ENCODE data around the gene MYO5B.
"Not testable (repeated sequence)": the region's sequence is repeated elsewhere in the genome, so short reads cannot be mapped to it uniquely, and the experiment has no call there.

The MYO5B gene

DNA sequence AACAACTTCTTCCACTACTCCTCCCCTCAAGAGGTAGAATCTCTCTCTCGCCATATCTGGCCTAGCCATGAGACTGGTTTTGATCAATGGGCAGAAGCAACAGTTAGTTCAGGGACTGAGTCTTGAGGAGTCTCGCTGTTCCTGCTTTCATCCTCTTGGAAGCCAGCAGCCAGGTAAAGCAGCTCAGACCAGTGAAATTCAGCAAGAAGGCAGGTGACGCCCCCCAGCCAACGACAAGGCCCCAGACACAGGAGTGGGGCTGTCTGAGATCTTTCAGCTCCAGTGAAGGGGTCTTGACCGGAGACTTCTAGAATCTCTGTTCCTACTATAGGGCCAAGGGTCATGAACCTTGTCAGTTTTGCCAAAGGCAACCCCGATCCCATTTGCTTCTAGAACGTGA is 341.9 kb downstream of the MYO5B start:
- no peak for DNase-seq (ENCODE audit: low spot score)

DNA sequence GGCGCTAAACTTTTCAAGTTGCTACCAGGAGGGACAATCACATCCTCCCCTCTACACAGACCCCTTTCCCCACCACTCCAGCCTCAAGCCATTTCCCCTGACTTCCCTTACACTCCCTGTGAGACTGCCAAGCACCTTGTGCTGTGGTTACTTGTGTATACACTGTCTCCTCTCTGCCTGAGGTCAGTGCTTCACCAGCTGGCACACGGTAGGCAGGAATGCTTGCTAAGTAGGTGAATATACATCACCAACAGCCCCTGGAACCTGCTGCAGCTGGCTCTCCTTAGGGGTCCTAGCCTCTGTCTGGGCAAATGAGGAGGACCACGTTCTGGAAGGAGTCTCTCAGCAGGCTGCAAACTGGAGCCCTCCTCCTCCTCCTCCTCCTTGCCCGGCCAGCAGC is 343.3 kb downstream of the MYO5B start:
- no peak for DNase-seq (ENCODE audit: low spot score)

DNA sequence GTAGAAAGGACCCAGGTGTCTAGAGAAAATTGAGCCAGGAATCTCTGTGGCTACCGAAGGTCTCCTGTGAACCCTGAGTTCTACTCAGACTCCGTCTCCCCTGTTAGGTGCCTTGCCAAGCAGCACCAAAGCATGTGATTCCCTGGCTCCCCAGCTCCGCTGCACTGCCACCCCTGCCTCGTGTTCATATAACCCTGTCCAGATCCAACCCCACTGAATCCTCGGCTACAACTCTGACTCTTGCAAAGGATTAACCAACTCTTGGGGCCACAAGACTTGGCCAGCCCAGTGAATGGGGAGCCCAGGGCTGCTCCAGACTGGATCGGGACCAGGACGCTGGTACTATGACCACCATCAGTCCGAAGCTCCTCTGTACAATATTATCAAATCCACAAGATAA is 344.3 kb downstream of the MYO5B start:
- no peak for DNase-seq (ENCODE audit: low spot score)

DNA sequence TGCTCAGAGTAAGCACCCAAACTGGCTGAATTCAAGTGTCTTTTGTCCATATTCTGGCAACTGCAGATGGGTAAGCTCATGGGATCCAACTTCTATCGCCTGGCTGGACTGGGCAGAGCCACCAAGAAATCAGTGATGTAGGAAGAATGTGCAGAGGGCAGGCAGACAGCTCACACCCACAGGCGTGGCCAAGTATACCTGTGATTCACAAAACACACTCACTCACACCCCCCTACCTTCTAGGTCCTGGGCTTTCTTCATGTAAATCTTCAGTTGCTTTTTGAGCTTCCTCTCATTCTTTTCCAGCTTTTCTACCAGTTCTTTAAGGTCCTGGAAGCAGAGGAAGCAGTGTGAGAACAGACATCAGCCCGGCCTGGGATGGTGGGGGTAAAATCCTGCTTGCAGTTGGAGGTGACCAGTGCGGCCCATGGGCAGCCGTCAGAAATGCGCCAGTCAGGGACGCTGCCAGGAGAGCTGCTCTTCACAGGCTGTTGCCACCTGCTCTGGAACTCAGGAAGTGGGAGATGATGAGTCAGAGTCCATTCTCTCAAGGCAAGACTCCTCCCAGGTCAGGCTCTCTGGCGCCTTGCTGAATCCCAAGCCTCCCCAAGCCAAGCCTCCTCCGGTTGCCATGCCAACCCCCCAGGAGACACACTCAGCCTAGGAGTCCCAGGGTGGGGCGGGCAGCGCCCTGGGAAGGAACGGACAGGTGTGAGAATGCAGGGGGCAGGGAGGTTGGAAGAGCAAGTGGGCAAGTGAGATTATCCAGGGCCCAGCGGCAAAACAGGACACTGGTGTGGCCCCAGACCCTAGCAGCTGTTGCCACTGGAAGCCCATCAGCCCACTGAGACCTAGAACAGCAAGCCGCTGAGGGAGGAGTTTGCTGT is 345.4 kb downstream of the MYO5B start:
- no peak for DNase-seq (ENCODE audit: low spot score)

DNA sequence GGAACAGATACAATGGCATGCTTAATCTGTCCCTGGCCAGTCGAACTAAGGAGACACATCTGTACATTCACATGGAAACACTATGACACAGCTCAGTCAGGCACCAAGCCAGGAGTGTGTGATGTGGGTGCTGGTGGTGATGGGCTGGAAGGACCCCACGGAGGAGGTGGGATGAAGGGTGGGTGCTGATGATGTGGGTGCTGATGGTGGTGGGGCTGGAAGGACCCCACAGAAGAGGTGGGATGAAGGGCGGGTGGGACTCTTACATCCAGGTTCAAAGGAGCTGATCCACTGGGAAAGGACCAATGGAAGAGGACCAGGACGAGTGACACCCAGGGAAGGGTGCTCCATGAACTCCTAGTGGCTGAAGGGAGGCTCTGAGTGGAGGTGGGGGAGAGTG is 346.8 kb downstream of the MYO5B start:
- no peak for DNase-seq (ENCODE audit: low spot score)

DNA sequence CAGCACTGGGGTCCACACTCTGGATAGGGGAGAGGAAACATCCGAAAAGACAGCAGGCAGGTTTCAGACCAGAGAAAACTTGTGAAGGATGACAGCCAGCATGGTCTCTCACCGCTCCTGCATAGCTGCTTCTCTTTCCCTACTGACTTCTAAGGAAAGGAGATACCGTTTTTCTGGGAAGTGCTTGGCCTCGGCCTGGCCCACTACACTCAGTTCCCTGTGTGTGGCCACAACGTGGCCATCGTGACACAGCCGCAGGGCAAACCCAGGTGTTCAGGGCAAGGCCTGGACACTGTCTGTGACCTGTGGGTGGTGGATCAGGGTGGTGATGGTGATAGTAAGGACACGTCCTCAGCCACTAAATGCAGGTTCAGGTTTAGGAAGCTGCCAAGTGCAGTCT is 347.4 kb downstream of the MYO5B start:
- DNase-seq (ENCODE audit: low spot score), result no peak

DNA sequence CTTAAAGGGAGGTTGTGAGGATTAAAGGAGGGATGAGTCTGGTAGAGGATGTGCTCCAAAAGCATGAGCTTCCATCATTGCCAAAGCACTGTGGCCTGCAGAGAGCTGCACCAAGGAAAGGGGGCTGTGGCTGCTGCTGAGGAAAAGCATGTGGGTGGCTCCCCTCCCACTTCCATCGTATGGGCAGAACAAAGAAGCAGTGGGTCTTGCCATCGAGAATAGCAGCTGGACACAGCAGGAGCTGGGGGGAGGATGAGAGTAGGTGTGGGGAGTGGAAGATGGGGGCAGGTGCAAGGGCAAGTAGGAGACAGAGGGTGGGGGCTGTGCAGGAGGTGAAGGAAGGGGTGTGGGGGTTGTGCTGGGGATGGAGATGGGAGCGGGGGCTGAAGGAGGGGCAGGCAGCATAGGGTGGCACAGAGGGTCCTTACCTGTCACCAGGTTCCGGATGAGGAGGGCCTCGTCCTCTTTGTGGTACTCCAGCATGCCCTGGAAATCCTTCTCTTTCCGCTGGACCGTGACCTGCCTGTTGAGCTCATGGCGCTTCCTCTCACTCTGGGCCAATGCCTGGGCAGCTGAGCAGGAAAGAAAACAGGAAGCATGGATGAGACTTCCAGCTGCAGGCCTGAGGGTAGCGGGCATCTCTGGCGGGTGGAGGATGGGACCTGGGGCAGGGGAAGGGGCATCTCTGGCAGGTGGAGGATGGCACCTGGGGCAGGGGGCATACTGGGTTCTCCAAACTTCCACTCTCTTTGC is 348.1 kb downstream of the MYO5B start:
- no peak for DNase-seq (ENCODE audit: low spot score)

DNA sequence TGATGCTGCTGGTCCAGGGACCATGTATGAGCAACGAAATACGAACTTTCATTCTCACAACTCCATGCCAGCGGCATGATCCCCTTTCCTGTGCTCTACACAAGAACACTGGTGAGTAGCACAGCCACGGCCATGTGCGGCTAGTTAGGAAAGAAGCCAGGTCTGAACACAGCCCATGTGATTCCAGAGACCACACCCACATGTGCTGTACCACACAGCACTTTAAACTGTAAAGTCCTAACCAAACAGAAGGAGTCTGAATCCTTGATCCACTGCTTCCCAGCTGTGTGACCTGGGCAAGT is 348.6 kb downstream of the MYO5B start:
- DNase-seq (ENCODE audit: low spot score), result no peak

DNA sequence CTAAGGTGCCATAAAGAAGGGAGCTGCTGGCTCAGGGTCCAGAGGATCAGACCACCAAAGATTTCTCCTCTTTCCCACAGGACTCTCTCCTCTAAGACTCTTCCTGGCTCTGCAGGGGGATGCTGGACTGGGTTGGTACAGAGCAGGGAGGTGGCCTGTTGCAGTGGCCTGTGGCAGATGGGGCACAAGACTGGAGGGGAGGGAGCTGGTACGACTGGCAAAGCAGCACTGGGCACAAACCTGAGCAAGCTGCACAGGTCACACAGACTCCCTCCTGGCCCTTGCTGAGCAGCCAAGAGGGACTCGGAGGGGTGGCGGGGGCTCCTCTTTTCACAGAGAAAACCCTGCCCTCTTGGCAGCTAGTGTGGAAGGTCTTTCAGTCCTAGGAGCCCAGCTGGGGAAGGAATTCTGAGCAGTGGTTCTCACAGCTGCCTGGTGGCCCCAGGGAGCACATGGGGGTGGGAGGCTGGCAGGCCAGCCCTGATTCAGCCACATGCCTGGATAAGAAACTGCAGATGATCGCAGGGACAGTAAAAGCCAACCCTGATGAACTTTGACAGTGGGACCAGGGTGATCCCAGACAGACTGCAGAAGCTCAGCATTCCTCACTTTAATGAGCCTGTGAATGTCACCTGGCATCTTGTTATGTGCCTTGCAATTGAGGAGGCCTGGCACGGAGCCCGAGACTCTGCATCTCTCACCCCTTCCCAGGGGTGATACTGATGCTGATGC is 349.2 kb downstream of the MYO5B start:
- DNase-seq (ENCODE audit: low spot score), result no peak

DNA sequence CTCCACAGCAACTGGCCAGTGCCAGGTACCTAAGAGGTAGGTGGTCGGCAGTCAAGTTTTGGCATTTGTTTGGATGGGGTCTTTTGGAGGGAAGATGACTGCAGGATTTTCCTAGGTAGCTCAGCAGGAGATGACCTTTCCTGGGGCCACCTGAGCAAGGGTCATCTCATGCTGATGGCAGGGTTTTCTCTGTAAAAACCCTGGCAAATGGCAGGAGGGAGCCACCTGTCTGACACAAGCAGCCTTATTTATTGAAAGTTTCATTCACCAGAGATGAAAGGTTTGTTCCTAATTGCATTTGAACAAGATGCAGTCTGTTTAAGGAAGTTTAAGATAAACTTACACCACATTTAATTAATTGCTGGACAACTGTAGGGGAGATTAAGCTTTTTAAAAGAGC is 350.0 kb downstream of the MYO5B start:
- DNase-seq (ENCODE audit: low spot score), result no peak

DNA sequence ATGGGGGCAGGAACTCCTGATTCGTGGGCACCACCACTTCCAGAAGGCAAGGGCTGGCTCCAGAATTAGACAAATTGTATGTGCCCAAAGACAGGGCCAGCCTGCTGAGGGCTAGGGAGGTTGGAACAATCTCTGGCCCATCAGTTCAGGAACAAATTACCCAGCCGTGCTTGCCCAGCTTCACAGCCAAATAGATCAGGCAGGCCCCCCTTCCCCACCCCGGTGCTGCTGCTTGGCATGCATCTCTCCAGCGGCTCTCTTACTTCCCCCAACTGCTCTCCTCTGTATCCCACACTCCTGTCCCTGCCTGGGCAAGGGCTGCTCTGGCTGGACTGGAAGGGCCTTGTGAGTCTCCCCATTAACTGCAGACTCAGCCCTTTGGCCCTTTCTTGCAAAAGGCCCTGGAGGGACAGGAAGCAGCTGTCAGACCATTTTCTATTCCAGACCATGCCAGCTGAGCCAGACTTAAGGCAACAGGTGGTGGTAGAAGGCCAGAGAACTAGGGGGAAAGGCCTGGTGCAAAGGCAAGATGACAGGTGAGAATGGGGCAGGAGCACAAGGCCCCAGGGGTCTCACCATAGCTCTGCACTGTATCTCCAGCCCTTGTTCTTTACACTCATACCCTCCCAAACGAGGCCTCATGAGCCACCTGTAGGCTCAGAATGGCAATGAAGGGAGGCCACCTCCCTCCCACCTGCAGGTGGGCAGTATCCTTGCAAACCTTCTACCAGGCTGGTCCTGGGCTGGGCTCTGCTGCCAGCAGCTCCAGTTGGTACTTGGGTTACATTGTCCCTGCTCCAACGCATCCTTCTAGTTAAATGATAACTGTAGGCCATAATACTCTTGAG is 350.9 kb downstream of the MYO5B start:
- DNase-seq (ENCODE audit: low spot score), result no peak

DNA sequence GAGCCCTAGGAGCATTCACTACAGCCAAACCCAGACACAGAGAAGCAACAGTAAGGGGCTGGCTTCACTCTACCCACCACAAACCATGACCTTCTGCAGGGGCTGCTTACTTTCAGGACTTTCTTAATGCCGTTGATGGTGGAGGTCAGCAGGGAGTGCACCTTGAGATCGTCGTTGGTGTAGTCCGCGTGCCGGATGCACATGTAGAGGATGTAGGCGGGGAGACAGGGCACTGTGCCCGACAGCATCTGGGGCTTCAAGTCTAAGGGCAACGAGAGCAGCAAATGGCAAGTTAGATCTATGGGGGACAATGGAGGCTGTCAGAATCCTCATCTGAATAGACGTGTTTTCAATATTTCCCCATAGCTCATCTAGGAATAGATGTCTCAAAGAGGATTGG is 351.8 kb downstream of the MYO5B start:
- no peak for DNase-seq (ENCODE audit: low spot score)

DNA sequence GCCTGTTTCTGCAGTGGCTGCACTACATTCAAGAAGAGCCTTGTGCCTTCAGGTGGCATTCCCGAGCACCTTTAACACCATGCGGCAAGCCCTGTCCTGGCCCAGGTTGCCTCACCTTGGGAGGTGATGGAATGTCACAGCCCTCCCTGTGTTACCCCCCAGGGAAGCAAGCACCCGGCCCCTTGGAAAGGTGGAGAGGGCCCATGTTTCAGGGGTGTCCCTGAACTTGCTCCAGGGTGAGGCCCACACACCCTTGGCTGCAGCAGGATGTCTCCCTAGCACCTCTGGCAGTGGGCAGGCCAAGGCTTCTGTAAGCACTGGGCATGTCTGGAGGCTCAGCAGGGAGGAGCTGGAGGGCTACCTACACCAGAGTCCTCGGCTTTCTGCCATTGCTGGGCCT is 352.3 kb downstream of the MYO5B start:
- no peak for DNase-seq (ENCODE audit: low spot score)

DNA sequence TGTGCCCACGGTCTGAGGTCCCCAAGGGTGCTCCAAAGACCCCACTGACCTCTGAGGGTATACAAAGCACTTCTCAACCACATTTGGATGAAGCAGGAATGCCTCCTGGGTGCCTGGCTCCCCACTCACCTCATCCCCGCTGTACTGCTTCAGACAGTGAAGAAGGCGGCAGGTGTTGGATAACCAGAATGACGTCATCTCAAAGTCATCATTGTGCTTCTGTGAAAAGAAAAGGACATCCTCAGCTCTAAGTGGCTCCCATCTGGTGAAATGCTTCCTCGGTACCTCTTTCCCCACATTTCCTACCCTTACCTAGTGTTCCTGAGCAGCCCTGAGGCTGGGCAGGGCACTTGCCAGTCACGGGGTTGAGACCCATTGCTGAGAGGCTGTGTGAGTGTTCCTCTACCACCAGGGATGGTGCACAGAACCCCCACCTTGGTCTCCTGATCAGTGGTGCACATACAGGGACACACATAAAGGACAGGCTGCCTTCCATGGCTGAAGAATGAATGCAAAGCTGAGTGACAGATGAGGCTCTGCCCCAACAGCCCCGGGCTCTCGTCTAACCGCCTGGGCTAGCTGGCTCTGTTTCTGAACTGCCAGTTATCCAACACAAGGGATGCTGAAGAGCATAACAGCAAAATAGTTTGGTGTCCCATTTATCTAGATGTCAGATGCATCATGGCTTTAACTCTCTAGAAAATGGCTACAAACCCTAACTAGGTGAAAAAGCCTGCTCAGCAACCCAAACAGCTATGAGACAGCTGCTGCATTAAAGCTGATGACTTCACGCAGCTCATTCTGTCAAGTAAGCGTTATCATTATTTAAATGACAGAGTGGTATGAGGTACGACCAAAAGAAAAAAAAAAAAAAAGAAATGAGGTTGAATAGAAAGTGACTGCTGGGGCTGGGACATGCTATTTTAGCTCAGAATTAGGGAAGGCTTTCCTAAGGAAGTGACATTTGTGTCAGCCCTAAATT is 353.4 kb downstream of the MYO5B start:
- DNase-seq (ENCODE audit: low spot score), result no peak

DNA sequence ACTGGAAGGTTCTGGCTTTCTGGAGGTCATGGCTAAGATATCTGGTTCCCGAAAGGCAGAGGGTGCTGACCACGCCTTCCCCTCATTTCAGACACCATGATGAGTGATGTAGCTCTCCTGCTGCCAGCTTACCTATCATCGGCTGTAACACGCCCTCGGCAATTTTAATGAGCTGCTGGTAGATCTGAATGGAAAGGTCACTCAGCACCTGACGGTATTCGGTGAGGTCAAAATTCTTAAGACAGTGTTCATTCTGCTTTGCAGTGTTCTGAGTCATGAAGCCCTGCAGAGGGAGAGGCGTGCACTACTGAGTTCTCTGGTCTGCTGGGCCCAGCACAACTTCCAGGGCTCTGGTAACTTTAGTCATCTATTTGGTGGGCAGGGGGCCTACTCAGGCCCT is 355.9 kb downstream of the MYO5B start:
- no peak for DNase-seq (ENCODE audit: low spot score)

DNA sequence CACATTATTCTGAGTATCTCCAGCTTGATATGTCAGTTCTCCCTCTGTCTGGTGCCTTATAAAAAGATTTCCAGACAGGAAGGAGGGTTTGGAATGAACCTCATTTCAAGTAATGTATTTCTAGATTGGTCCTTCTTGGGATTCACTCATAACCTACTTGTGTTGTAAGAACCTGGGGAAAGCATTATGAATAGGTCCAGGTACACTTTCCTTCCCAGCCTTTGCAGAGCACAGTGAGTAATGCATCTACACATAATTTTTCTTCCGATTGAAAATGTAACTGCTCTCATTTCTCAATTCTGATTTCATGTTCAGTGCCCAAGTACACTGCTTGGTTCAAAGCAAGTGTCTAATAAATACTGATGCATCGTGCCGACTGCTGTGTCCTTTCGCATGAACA is 356.6 kb downstream of the MYO5B start:
- DNase-seq (ENCODE audit: low spot score), result no peak

DNA sequence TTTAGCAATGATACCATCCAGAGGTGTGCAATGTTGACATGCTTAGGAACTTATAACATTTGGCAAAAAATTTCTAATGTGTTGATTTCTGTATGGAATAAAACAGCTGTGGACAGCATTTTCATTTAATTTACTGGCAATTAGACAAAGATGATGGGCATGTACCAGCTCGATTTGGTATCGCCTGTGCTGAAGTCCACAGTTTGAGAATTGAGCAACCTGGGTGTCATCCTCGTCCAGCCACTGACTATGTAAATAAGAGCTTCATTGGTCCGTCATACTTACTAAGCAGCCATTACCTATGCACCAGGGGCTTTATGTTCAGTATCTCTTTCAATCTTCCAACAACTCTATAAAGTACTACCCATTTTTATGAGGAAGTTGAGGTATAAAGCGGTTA is 357.1 kb downstream of the MYO5B start:
- no peak for DNase-seq (ENCODE audit: low spot score)

DNA sequence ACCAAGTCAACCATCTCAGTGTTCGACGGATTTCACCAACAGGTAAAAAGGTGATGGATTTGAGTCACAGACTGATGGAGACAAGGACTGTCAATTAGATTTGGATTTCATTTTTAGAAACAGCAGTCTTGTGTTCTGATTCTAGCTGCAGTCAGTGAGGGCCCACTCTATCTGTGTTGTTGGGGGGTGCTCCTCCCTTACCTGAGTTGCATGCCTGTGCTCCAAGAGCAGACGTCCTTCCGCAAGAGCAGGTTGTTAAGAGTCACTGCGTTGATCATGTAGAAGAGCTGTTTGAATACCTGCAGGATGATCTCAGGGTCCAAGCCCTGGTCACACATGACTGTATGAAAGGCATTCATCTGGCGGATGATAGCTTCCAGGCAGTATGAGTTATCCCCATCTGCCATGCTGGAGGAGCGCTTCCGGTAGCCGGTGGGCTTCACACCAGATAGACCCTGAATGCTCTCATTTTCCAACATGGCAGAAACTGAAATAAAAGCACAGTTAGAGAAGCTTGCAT is 357.6 kb downstream of the MYO5B start:
- DNase-seq (ENCODE audit: low spot score), result not testable (repeated sequence)

DNA sequence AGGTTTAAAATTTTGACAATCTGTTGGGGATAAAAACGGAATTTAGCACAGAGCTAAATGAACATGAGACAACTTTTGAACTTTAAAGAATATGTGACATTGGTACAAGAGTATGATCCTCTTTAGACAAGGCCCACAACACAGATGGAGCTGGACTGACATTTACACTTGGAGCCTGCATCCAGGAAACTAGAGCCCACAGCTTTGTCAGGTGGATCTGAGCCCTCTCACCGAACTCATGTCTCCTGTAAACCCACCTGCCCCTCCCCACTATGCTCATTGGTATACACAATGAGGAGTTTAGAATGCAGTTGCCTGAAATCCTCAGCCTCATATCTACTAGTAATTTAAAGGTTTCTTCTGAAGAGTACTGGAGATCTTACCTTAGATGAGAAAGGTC is 359.5 kb downstream of the MYO5B start:
- DNase-seq (ENCODE audit: low spot score), result no peak

DNA sequence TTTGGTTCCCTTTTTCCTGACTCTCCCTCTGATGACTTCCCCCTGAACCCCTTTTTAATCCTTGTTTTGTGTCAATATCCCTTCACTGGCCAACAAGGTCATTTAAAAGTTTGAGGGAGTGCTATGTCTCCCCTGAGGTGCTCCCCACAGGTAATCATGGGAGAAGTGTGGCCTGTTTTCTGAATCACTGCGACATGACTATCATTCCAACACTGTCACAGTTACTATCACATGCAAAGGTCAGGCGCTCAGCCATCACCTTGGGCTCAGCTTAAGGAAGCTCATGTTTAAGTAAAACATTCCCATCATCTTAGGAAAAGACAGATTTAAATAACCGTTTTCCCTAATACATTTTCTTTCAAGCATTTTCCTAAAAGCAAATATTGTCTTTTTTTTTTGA is 360.7 kb downstream of the MYO5B start:
- DNase-seq (ENCODE audit: low spot score), result no peak

DNA sequence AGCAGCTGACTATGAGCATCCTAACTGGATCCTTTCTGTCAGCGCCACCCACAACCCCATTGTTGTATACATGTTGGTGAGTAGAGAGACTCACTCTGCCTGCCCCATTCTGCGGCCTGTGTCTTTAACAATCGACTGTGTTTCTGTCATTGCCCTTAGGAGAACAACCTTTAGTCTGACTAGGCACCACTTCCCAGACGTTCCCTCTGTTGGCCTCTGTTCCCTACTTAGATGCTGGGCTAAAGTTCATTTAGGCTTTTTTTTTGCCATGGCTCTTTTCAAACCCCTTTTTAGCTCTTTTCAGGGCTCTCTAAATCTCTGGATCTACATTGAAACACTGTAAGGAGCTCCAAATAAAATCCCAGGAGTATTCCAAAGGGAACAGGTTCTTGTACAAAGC is 361.1 kb downstream of the MYO5B start:
- DNase-seq (ENCODE audit: low spot score), result no peak

All from Ammon's horn (tissue), 1 donor.